ENCODE results near the gene C1orf159. TPM values are rescaled to one million over a fixed set of nuclear protein-coding genes. Genes with fewer than 3 reads are reported as not detected.

C1orf159 gene
- total RNA-seq, 1 donor from 2014 or later = 31.8 TPM

- Mint-ChIP-seq H3K9me3 (no peaks in the 10 kb centered on the region), H3K27me3 (ENCODE audit: low read depth) (peaks cover 16% of the 10 kb centered on the region), H3K36me3 (no peaks in the 10 kb centered on the region), H3K27ac (no peak overlapping the region), H3K4me1 (peaks cover 8% of the 10 kb centered on the region), H3K4me3 (no peak overlapping the region)
- DNase-seq (ENCODE audit: low spot score in 2 of 2, unreplicated experiment in 2 of 2) = no peak
- TF ChIP-seq CTCF (IDR thresholded peaks at IDR 0.05; ENCODE audit: unreplicated experiment) = no peak
These were observed 8.0 kb upstream of the C1orf159 start for GRCh38 chr1:1123581-1124507.

- Mint-ChIP-seq H3K36me3 (no peaks in the 10 kb centered on the region), H3K9me3 (no peaks in the 10 kb centered on the region), H3K27me3 (ENCODE audit: low read depth) (peaks cover 24% of the 10 kb centered on the region), H3K27ac (no peak overlapping the region), H3K4me1 (peaks cover 5% of the 10 kb centered on the region), H3K4me3 (no peak overlapping the region)
- TF ChIP-seq CTCF (IDR thresholded peaks at IDR 0.05; ENCODE audit: unreplicated experiment) = no peak
- DNase-seq (ENCODE audit: low spot score in 2 of 2, unreplicated experiment in 2 of 2) = peak in 1 of 2 experiments; percentile 16
These were observed 7.1 kb upstream of the C1orf159 start for GRCh38 chr1:1122981-1123480.

- Mint-ChIP-seq H3K27me3 (ENCODE audit: low read depth) (peaks cover 32% of the 10 kb centered on the region), H3K4me3 (no peak overlapping the region), H3K27ac (no peak overlapping the region), H3K9me3 (no peaks in the 10 kb centered on the region), H3K36me3 (no peaks in the 10 kb centered on the region), H3K4me1 (peaks cover 5% of the 10 kb centered on the region)
- TF ChIP-seq CTCF (IDR thresholded peaks at IDR 0.05; ENCODE audit: unreplicated experiment) = peak; percentile 79
- DNase-seq (ENCODE audit: low spot score in 2 of 2, unreplicated experiment in 2 of 2) = peak; percentile 78 to 86
These were observed 6.4 kb upstream of the C1orf159 start for GRCh38 chr1:1122078-1122811.

- Mint-ChIP-seq H3K4me1 (peaks cover 5% of the 10 kb centered on the region), H3K27ac (no peak overlapping the region), H3K27me3 (ENCODE audit: low read depth) (peaks cover 36% of the 10 kb centered on the region), H3K36me3 (no peaks in the 10 kb centered on the region), H3K4me3 (no peak overlapping the region), H3K9me3 (no peaks in the 10 kb centered on the region)
- DNase-seq (ENCODE audit: low spot score in 2 of 2, unreplicated experiment in 2 of 2) = peak in 1 of 2 experiments; percentile 16
- TF ChIP-seq CTCF (IDR thresholded peaks at IDR 0.05; ENCODE audit: unreplicated experiment) = no peak
These were observed 5.8 kb upstream of the C1orf159 start for GRCh38 chr1:1121611-1122077.

- H3K27ac Mint-ChIP-seq = no peak overlapping the region
- H3K4me1 Mint-ChIP-seq = peaks cover 5% of the 10 kb centered on the region
- H3K36me3 Mint-ChIP-seq = no peaks in the 10 kb centered on the region
- H3K4me3 Mint-ChIP-seq = no peak overlapping the region
- no peak for DNase-seq (ENCODE audit: low spot score in 2 of 2, unreplicated experiment in 2 of 2)
- TF ChIP-seq CTCF (IDR thresholded peaks at IDR 0.05; ENCODE audit: unreplicated experiment) = no peak
- peaks cover 36% of the 10 kb centered on the region for H3K27me3 Mint-ChIP-seq (ENCODE audit: low read depth)
- H3K9me3 Mint-ChIP-seq = no peaks in the 10 kb centered on the region
These were observed 5.1 kb upstream of the C1orf159 start for GRCh38 chr1:1120866-1121591.
